HG03378 (cell line): ENCODE data around the gene ARID1B.

Experiments
- ATAC-seq: cut with Tn5 transposase; IDR thresholded peaks from one replicate; pipeline ENCODE4 v1.9.1; 2021; ENCODE audit warnings: mild to moderate bottlenecking, moderate library complexity; ENCODE audit not compliant: unreplicated experiment

Gene ARID1B

GRCh38 chr6:157194643-157195042 is 417.5 kb downstream of the ARID1B start:
- no peak for ATAC-seq

GRCh38 chr6:157196391-157196790 is 419.2 kb downstream of the ARID1B start:
- no peak for ATAC-seq

- no peak for ATAC-seq
These were observed 421.5 kb downstream of the ARID1B start for GRCh38 chr6:157198425-157199279.

GRCh38 chr6:157200117-157200516 is 422.9 kb downstream of the ARID1B start:
- no peak for ATAC-seq

- no peak for ATAC-seq
These were observed 423.4 kb downstream of the ARID1B start for GRCh38 chr6:157200611-157201010.

- ATAC-seq = no peak
These were observed 423.9 kb downstream of the ARID1B start for GRCh38 chr6:157201083-157201482.

GRCh38 chr6:157203312-157203744 is 426.1 kb downstream of the ARID1B start:
- ATAC-seq = peak; percentile 97

- ATAC-seq = no peak
These were observed 426.6 kb downstream of the ARID1B start for GRCh38 chr6:157203764-157204163.

- ATAC-seq = no peak
These were observed 428.5 kb downstream of the ARID1B start for GRCh38 chr6:157205473-157206358.

- no peak for ATAC-seq
These were observed 429.2 kb downstream of the ARID1B start for GRCh38 chr6:157206359-157206815.

GRCh38 chr6:157207521-157208076 is 430.4 kb downstream of the ARID1B start:
- no peak for ATAC-seq

- no peak for ATAC-seq
These were observed 432.8 kb downstream of the ARID1B start for GRCh38 chr6:157209865-157210530.

GRCh38 chr6:157210954-157211353 is 433.8 kb downstream of the ARID1B start:
- ATAC-seq = no peak

- no peak for ATAC-seq
These were observed 434.7 kb downstream of the ARID1B start for GRCh38 chr6:157211603-157212455.

GRCh38 chr6:157213426-157213825 is 436.2 kb downstream of the ARID1B start:
- no peak for ATAC-seq

- ATAC-seq = no peak
These were observed 436.9 kb downstream of the ARID1B start for GRCh38 chr6:157213907-157214565.

- no peak for ATAC-seq
These were observed 438.5 kb downstream of the ARID1B start for GRCh38 chr6:157215717-157216116.

- ATAC-seq = no peak
These were observed 439.4 kb downstream of the ARID1B start for GRCh38 chr6:157216570-157216969.

- no peak for ATAC-seq
These were observed 440.2 kb downstream of the ARID1B start for GRCh38 chr6:157217198-157217893.
